ENCODE data around the gene FUT8. TPM values are rescaled to one million over a fixed set of nuclear protein-coding genes. Genes with fewer than 3 reads are reported as not detected.

The FUT8 gene
- total RNA-seq, 2 donors from 2014 or later: 9.5 to 13.5 TPM

DNA sequence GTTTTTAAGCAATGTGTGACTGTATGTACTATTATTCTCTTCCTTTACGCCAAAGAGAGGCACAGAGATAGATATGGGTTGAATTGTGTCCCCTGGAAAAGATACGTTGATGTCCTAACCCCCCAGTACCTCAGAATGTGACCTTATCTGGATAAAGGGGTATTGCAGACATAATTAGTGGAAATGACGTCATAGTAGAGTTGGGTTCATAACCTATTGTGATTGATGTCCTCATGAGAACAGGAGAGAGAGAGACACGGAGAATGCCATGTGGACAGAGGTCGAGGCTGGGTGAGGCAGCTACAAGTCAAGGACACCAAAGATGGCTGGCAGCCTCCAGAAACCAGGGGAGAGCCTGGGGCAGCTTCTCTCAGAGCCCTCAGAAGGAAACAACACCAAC lies 376.3 kb downstream of the FUT8 start:
- TF ChIP-seq, protein P1, sequence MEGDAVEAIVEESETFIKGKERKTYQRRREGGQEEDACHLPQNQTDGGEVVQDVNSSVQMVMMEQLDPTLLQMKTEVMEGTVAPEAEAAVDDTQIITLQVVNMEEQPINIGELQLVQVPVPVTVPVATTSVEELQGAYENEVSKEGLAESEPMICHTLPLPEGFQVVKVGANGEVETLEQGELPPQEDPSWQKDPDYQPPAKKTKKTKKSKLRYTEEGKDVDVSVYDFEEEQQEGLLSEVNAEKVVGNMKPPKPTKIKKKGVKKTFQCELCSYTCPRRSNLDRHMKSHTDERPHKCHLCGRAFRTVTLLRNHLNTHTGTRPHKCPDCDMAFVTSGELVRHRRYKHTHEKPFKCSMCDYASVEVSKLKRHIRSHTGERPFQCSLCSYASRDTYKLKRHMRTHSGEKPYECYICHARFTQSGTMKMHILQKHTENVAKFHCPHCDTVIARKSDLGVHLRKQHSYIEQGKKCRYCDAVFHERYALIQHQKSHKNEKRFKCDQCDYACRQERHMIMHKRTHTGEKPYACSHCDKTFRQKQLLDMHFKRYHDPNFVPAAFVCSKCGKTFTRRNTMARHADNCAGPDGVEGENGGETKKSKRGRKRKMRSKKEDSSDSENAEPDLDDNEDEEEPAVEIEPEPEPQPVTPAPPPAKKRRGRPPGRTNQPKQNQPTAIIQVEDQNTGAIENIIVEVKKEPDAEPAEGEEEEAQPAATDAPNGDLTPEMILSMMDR (IDR thresholded peaks at IDR 0.05): no peak
- DNase-seq (ENCODE audit: low spot score): no peak
- Histone ChIP-seq H3K36me3 (no peaks in the 10 kb centered on the region), H3K4me3 (no peak overlapping the region), H3K9me3 (no peaks in the 10 kb centered on the region), H3K4me1 (no peaks in the 10 kb centered on the region), H3K27ac (no peak overlapping the region), H3K27me3 (no peaks in the 10 kb centered on the region)

DNA sequence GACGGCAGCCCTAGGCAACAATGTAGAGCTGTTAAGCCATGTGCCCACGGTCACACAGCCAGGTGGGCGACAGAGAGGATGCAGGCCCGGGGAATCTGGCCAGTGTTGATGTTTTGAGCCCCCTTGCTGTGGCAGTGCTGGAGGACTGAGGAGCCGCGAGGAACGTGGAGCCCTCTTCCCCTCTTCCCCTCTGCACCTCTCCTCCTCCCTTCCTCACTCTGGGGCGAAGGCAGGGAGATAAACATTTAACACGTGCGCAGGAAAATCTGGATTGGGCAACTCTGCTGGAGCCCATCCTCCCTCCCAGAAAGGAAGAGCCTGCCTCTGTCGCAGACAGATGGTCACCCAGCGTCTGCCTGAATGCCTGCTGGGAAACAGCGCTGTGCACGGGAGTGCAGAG lies 376.8 kb downstream of the FUT8 start:
- TF ChIP-seq, protein P1 (IDR thresholded peaks at IDR 0.05): no peak
- no peaks in the 10 kb centered on the region for H3K36me3 ChIP-seq
- H3K27me3 ChIP-seq: no peaks in the 10 kb centered on the region
- H3K4me3 ChIP-seq: no peak overlapping the region
- H3K27ac ChIP-seq: no peak overlapping the region
- no peaks in the 10 kb centered on the region for H3K9me3 ChIP-seq
- no peak for DNase-seq (ENCODE audit: low spot score)
- H3K4me1 ChIP-seq: no peaks in the 10 kb centered on the region

DNA sequence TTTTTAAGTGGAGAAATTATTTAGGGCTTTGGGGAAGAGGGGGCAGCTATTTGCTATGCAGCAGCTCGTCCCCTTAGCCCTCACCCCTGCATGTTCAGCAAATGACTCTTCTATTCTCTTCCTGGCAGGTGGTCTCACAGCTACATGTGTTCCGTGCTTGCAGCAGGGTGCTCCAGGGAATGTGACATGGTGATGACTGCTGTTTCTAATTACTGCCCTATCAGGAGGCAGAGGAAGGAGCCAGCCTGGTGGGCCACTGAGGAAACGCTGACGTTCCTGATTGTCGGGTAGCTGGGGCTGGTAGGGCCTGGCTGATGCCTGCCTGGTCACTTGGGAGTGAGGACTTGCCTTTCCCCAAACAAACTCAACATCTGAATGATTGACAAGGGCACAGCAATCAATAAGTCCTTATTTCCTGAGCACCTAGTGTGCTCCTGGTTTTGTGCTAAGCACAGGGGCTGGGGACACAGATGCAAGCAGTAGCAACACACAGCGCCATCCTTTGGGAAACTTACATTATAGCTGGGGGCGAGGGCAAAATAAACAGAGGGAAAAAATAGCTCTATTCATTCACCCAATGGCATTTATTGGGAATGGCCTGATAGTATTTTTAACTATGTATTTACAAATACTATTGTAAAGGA lies 377.8 kb downstream of the FUT8 start:
- H3K27me3 ChIP-seq: no peaks in the 10 kb centered on the region
- H3K4me3 ChIP-seq: no peak overlapping the region
- no peaks in the 10 kb centered on the region for H3K4me1 ChIP-seq
- DNase-seq (ENCODE audit: low spot score): no peak
- TF ChIP-seq, protein P1 (IDR thresholded peaks at IDR 0.05): no peak
- no peaks in the 10 kb centered on the region for H3K36me3 ChIP-seq
- no peaks in the 10 kb centered on the region for H3K9me3 ChIP-seq
- H3K27ac ChIP-seq: no peak overlapping the region

DNA sequence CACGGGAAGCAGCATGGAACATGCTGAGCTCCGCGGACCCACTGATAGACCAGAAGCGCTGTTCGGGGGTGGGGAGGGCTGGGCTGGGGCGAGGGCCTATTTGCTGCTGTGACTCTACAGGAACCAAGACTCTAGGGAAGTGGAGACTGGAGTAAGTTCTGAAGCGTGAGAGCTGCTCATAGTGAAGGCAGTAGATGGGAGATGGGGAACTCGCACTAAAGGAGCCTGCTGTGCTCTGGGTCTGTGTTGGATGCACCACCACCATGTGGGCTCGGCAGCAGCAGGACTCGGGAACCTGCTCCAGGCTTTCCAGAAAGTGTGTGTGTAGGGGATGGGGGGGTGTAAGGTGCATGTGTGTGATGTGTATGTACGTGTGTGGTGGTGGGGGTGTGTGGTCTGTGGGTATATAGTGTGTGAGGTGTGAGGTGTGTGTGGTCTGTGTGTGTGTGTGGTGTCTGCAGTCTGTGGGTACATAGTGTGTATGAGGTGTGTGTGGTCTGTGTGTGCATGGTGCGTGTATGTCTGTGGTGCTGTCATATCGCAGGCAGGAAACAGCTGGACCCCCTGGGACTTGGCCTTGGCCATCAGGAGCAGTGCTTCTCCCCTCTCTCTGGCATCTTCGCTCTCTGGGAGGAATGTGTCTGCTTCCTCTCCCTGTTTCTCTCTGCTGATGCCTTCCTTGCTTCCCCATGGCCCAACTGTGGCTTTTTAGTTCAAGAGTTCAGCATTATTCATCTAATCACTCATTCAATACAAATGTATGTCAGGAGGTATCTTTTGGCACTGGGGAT lies 378.9 kb downstream of the FUT8 start:
- Histone ChIP-seq H3K9me3 (no peaks in the 10 kb centered on the region), H3K4me3 (no peak overlapping the region), H3K27ac (no peak overlapping the region), H3K36me3 (no peaks in the 10 kb centered on the region), H3K4me1 (no peaks in the 10 kb centered on the region), H3K27me3 (no peaks in the 10 kb centered on the region)
- TF ChIP-seq, protein P1 (IDR thresholded peaks at IDR 0.05): no peak
- no peak for DNase-seq (ENCODE audit: low spot score)

DNA sequence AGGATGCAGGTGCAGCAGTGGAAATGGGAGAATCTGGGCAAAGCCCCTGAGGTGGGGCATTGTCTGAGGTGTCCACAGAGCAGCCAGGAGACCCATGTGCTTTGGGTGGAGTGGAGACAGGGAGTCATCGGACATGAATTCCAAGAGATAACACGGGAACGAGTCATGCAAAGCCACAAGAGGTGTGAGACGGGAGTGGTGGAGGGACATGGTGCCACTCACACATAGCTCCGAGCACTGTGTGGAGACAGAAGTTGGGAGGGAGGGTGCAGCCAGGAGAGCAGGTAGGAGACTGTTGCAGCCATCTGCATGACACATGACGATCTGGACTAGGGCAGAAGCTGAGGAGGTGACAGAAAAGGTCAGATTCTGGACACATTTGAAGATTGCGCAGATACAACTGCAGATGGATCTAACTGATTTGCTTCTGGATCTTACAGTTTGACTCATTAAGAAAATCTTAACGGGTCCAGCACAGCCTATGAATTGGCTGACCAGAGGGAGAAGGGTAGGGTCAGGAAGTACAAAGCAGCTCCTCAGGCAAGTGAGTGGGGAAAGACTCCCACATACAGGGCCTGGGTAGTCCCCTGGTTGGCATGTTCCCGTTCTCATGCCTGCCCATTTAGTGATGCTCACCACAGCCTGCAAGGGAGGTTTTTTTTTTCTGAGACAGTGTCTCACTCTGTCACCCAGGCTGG lies 379.8 kb downstream of the FUT8 start:
- Histone ChIP-seq H3K9me3 (no peaks in the 10 kb centered on the region), H3K36me3 (no peaks in the 10 kb centered on the region), H3K4me1 (no peaks in the 10 kb centered on the region), H3K4me3 (no peak overlapping the region), H3K27ac (no peak overlapping the region), H3K27me3 (no peaks in the 10 kb centered on the region)
- TF ChIP-seq, protein P1 (IDR thresholded peaks at IDR 0.05): no peak
- DNase-seq (ENCODE audit: low spot score): no peak

MicroRNA genes within 50 kb of the gene (microRNA counts, 767-probe panel; counts per million panel counts)
- 0 to 1,813 counts per million in 2 donors for microRNA hsa-miR-625-5p

Small RNA genes within 50 kb of the gene (microRNA-seq; reads per million reads assigned to microRNA genes)
- 0 to 1.4 reads per million in 2 donors for gene MIR625 (ENCODE audit: borderline number of aligned reads in 2 of 2, borderline replicate concordance in 1 of 2)
